ENCODE results near the gene MKLN1. TPM values are rescaled to one million over a fixed set of nuclear protein-coding genes. Genes with fewer than 3 reads are reported as not detected.

Gene MKLN1
- total and polyA plus RNA-seq, 10 of the 15 experiments (the other 5 are each of a cell fraction or from before 2014, with no cell fraction given): 13.6 to 55.8 (median 29.3) TPM

DNA sequence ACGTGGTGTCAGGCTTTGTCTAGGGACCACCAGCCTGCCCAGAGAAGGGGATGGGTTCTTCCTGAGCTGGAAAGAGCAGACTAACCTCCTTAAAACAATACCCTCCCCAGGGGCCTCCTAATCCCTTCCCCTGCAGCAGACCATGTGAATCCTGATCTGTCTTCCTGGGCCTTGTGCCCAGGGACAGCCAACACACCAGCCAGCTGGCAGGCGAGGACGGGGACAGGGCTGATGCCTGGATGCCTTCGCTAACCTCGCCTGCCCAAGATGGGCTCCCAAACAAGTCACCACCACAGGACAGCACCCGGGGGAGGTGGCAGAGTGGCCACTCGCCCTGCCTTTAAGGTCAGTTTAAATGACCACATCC, 211.1 kb downstream of the MKLN1 start:
- in situ Hi-C loops (cut with MboI): no loop called here

More for the DNA sequence above, 211.1 kb downstream of the MKLN1 start:
- BruUV-seq (replicated peaks): no TSS peak
- ChIA-PET SMC1A (ENCODE audit: uncharacterized antibody, unreplicated experiment) (no interaction called here), RAD21 (ENCODE audit: unreplicated experiment) (interaction anchor here (0.8 kb wide), 1 partner anchor 50 kb away, joined by 3 read pairs; no protein-coding TSS in a partner anchor), CTCF (interaction anchor here (0.6 to 0.7 kb wide), 2 partner anchors 615 to 728 kb away, joined by 3 read pairs; no protein-coding TSS in a partner anchor), POLR2A (no interaction called here)
- Histone ChIP-seq H3K79me2 (ENCODE audit: control insufficient read depth, insufficient read depth, low read length) (no peaks in the 10 kb centered on the region), H3K4me2 (ENCODE audit: control insufficient read depth, insufficient read depth) (no peak overlapping the region), H3K9me3 (replicated peaks; ENCODE audit: control insufficient read depth, insufficient read depth, low read length) (no peaks in the 10 kb centered on the region), H4K20me1 (ENCODE audit: control insufficient read depth, insufficient read depth) (no peaks in the 10 kb centered on the region), H3K9ac (ENCODE audit: control insufficient read depth, insufficient read depth, low read length) (no peak overlapping the region), H3K4me3 (no peak overlapping the region), H3K36me3 (ENCODE audit: control insufficient read depth in 2 of 2, insufficient read depth in 2 of 2, low read length in 1 of 2) (no peaks in the 10 kb centered on the region), H3K27ac (ENCODE audit: control insufficient read depth, insufficient read depth) (no peak overlapping the region), H2AFZ (ENCODE audit: control insufficient read depth, low read depth, low read length) (no peak overlapping the region), H3K27me3 (replicated peaks in 1 of 2; ENCODE audit: control insufficient read depth in 2 of 2, insufficient read depth in 2 of 2, low read length in 1 of 2) (no peaks in the 10 kb centered on the region), H3K4me1 (ENCODE audit: control insufficient read depth, insufficient read depth, low read length) (no peaks in the 10 kb centered on the region)
- FAIRE-seq (no peak), ATAC-seq (no peak), DNase-seq (ENCODE audit: low read depth, low spot score) (no peak)
- WGBS (ENCODE audit: insufficient coverage, insufficient replicate concordance, low lambda C conversion rate, missing lambda C conversion rate): 30% methylated on average over 7 of the region's 7 CpGs
- intact Hi-C loops (cut with micrococcal nuclease; ENCODE audit: unreplicated experiment): no loop called here
- TF ChIP-seq TAF1 (IDR thresholded peaks at IDR 0.05; ENCODE audit: borderline replicate concordance, low read depth, low read length): no peak
- TF ChIP-seq EZH2 (IDR thresholded peaks at IDR 0.05; ENCODE audit: borderline replicate concordance, control insufficient read depth, low read depth, low read length): no peak
- no peak for TF ChIP-seq NFXL1 (IDR thresholded peaks at IDR 0.05; ENCODE audit: borderline replicate concordance)
- TF ChIP-seq SMAD5 (IDR thresholded peaks at IDR 0.05; ENCODE audit: low read depth): no peak
- TF ChIP-seq, protein P1, sequence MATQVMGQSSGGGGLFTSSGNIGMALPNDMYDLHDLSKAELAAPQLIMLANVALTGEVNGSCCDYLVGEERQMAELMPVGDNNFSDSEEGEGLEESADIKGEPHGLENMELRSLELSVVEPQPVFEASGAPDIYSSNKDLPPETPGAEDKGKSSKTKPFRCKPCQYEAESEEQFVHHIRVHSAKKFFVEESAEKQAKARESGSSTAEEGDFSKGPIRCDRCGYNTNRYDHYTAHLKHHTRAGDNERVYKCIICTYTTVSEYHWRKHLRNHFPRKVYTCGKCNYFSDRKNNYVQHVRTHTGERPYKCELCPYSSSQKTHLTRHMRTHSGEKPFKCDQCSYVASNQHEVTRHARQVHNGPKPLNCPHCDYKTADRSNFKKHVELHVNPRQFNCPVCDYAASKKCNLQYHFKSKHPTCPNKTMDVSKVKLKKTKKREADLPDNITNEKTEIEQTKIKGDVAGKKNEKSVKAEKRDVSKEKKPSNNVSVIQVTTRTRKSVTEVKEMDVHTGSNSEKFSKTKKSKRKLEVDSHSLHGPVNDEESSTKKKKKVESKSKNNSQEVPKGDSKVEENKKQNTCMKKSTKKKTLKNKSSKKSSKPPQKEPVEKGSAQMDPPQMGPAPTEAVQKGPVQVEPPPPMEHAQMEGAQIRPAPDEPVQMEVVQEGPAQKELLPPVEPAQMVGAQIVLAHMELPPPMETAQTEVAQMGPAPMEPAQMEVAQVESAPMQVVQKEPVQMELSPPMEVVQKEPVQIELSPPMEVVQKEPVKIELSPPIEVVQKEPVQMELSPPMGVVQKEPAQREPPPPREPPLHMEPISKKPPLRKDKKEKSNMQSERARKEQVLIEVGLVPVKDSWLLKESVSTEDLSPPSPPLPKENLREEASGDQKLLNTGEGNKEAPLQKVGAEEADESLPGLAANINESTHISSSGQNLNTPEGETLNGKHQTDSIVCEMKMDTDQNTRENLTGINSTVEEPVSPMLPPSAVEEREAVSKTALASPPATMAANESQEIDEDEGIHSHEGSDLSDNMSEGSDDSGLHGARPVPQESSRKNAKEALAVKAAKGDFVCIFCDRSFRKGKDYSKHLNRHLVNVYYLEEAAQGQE (IDR thresholded peaks at IDR 0.05; ENCODE audit: low read depth, low read length): no peak
- TF ChIP-seq, protein P2, sequence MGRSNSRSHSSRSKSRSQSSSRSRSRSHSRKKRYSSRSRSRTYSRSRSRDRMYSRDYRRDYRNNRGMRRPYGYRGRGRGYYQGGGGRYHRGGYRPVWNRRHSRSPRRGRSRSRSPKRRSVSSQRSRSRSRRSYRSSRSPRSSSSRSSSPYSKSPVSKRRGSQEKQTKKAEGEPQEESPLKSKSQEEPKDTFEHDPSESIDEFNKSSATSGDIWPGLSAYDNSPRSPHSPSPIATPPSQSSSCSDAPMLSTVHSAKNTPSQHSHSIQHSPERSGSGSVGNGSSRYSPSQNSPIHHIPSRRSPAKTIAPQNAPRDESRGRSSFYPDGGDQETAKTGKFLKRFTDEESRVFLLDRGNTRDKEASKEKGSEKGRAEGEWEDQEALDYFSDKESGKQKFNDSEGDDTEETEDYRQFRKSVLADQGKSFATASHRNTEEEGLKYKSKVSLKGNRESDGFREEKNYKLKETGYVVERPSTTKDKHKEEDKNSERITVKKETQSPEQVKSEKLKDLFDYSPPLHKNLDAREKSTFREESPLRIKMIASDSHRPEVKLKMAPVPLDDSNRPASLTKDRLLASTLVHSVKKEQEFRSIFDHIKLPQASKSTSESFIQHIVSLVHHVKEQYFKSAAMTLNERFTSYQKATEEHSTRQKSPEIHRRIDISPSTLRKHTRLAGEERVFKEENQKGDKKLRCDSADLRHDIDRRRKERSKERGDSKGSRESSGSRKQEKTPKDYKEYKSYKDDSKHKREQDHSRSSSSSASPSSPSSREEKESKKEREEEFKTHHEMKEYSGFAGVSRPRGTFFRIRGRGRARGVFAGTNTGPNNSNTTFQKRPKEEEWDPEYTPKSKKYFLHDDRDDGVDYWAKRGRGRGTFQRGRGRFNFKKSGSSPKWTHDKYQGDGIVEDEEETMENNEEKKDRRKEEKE (IDR thresholded peaks at IDR 0.05): no peak
- no peak for TF ChIP-seq SUZ12 (IDR thresholded peaks at IDR 0.05; ENCODE audit: unreplicated experiment)
- TF ChIP-seq SMAD1 (IDR thresholded peaks at IDR 0.05; ENCODE audit: low read depth, partially characterized antibody): no peak
- TF ChIP-seq ZNF24 (IDR thresholded peaks at IDR 0.05): no peak
- TF ChIP-seq, protein P3, sequence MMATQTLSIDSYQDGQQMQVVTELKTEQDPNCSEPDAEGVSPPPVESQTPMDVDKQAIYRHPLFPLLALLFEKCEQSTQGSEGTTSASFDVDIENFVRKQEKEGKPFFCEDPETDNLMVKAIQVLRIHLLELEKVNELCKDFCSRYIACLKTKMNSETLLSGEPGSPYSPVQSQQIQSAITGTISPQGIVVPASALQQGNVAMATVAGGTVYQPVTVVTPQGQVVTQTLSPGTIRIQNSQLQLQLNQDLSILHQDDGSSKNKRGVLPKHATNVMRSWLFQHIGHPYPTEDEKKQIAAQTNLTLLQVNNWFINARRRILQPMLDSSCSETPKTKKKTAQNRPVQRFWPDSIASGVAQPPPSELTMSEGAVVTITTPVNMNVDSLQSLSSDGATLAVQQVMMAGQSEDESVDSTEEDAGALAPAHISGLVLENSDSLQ (IDR thresholded peaks at IDR 0.05): no peak
- no peak for TF ChIP-seq HDAC6 (IDR thresholded peaks at IDR 0.05; ENCODE audit: unreplicated experiment)
- no peak for TF ChIP-seq EED (IDR thresholded peaks at IDR 0.05; ENCODE audit: low read depth)

All from GM12878 (cell line).